Measurements from ENCODE around the gene NADSYN1.
A peak's percentile ranks its signal among the peaks of the same experiment; 100 is the strongest.

NADSYN1 gene

GRCh38 chr11:71433648-71434450 lies 19.2 kb upstream of the NADSYN1 start:
- no peak for DNase-seq

GRCh38 chr11:71434576-71435130 lies 18.4 kb upstream of the NADSYN1 start:
- no peak for DNase-seq

DNA sequence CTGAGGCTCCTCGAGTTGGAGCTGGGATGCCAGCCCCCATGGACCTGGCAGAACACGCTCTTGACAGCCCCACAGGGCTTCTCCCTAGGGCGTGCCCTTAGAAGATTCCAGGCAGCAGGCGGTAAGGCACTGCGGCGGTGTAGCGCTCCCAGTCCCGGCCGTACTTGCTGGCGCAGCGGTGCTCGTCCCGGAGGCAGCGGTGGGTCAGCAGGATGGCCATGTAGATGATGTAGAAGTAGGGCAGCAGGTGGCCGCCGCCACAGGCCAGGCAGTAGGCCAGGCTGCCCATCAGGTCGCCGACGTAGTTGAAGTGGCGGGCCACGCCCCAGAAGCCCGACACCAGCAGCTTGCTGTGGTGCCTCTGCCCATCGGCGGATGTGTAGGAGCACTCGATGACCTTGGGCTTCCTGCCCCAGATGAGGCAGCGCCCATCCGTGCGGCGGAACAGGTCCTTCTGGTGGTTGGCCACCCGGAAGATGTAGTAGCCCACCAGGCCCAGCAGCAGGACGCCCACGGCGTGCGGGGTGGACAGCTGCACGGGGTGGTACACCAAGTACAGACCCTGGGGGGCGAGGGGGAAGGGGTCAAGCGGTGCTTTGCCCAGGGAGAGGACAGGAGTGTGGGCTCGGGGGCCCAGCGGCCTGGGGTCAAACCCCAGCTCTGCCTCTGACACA lies 17.6 kb upstream of the NADSYN1 start:
- DNase-seq, result no peak

GRCh38 chr11:71436861-71437260 lies 16.1 kb upstream of the NADSYN1 start:
- no peak for DNase-seq

- no peak for DNase-seq
These were observed 15.6 kb upstream of the NADSYN1 start for GRCh38 chr11:71437399-71437798.

GRCh38 chr11:71437879-71438278 lies 15.1 kb upstream of the NADSYN1 start:
- DNase-seq, result no peak

GRCh38 chr11:71438650-71439049 lies 14.4 kb upstream of the NADSYN1 start:
- DNase-seq, result no peak

DNA sequence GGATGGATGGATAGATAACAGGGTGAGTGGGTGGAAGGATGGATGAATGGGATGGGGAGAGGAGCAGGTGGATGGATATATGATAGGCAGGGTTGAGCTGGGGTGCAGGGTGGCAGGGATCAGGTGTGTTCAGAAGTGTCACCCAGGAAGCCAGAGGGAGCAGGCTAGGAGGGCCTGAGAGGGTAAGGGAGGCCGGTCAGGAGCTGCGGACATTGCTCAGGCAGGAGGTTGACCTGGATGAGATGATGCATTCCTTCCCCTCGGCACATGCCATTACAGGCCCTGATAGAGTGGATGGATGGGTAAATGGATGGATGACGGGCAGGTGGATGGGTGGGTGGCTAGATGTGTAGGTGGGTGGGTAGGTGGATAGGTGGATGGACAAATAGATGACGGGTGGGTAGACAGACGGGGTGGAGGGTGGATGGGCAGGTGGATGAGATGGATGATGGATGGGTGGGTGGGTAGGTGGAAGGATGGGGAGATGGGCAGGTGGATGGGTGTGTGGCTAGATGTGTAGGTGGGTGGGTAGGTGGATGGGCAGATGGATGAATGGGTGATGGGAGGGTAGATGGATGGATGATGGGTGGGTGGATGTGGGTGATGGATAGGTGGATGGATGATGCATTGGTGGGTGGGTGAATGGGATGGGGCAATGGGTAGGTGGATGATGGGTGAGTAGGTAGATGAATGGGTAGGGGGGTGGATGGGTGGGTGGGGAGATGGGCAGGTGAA lies 12.8 kb upstream of the NADSYN1 start:
- no peak for DNase-seq

- DNase-seq, result no peak
These were observed 11.8 kb upstream of the NADSYN1 start for GRCh38 chr11:71441251-71441650.

DNA sequence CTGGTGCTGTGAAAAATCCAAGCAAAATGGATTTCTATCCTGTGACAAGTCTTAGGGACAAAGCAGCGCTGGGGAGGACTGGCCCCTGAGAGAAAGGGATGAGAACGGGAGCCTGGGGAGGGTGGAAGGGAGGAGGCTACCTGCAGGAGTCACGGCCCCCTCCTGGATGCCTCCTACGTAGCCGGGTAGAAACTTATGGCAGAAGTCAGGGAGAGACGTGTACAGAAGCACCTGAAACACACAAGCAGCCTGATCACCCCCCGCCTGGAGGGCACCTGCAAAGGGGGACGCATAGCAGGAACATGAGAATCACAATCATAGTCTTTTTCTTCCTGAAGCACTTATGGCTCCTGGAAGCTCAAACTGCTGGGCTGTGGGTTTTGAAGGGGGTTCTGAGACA lies 10.9 kb upstream of the NADSYN1 start:
- no peak for DNase-seq

- DNase-seq, result no peak
These were observed 10.1 kb upstream of the NADSYN1 start for GRCh38 chr11:71442880-71443279.

DNA sequence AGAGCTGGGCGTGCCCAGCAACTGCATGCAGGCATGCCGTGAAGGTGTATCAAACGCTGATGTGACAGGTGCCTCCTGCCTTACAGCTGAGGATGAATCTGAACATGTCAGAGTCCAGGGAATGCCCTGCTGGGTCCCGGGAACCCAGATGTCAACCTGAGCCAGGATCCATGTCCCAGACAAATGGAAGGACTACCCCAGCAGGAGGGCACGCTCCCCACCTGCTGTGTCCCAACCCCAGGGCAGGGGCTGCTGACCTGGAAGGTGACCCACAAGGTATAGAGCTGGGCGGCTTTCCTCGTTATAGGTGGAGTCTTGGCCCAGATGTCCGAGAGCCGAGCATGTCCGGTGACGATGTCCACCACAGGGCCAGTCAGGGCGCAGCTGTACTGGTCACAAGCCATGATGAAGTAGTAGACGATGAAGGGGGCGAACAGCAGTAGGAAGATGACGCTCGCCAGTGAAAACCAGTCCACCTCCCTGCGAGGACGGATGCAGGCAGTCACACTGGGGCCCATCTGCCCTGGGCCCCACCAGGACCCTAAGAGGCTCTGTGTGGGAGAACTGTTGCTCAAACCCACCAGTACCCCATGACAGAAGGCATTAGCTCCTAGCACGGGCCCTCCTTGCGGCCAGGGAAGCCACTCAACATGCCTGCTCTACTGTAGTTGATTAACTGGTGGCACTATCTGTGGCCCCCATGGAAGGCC lies 9.1 kb upstream of the NADSYN1 start:
- DNase-seq, result no peak

DNA sequence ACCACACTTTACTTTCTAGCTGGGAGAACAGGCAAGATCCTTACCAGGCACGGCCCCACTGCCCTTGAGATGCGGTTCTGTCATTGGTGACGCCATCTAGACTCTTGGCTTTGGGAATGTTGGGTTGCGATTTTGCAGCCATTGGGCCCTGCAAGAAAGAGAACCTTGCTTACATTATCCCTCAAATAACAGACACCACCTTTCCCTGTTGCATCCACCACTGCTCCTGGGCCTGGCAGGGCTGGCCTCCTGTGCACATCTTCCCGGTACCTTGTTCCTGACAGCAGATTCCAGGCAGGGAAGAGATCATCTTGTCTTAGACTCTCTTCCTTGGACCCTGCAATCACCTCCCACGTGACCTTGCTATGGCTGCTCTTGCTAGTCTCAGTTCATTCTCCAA lies 8.2 kb upstream of the NADSYN1 start:
- no peak for DNase-seq

DNA sequence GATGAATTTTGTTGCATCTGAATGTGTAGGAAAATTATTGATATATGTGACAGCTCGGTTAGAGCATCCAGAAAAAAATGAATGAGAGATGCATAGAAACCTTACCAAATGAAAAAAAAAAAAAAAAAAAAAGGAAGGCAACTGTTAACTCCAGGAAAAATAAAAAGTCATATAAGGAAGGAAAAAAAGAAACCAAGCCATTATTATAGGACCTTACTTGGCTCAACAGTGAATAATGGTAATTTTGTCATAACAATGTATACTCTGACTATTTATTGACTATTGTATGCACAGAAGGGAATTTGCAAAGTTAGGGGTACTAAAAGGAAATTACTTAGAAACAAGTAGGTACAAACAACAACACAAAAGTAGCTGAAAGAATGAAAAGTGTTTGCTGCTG lies 6.9 kb upstream of the NADSYN1 start:
- no peak for DNase-seq

DNA sequence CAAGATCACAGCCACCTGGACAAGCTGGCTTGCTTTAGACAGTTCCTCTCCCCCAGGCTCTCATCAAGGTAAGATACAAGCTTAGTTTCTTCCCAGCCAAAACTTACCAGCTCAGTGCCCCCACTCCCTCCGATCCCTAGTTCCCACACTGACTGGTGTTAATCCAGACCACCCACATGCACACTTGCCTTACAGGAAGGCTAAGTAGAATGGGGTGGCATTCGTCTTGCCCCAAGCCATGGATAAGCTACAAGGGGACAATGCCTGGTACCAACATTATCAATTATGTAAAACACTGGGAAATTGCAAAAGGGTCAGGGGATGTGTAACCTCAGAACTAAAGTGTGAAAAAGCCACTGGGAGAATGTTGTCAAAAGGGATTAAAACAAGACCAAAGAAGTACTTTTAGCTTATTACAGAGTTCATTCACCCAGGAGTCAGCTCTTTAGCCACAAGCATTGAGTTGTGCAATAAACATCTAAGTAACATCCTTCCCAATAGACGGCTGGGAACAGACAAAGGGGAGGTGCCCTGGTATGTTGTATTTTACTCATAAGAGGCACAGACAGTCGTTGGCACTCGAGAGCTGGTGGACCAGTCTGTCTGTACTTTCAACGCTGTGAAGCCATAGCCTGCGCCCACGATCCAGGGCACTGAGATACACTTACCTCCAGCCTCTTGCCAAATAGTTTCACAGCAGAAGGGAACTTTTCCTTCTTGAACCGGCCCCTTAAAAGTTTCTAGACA lies 5.9 kb upstream of the NADSYN1 start:
- peak; percentile 64 for DNase-seq

- peak; percentile 76 for DNase-seq
These were observed 5.2 kb upstream of the NADSYN1 start for GRCh38 chr11:71447791-71448256.

- peak; percentile 100 for DNase-seq
These were observed 4.5 kb upstream of the NADSYN1 start, which contains the start of gene DHCR7 for GRCh38 chr11:71448257-71449171. TSS of gene DHCR7 (minus strand) at chr11:71448393. CDS start at chr11:71444952, 3,441 bp downstream.

DNA sequence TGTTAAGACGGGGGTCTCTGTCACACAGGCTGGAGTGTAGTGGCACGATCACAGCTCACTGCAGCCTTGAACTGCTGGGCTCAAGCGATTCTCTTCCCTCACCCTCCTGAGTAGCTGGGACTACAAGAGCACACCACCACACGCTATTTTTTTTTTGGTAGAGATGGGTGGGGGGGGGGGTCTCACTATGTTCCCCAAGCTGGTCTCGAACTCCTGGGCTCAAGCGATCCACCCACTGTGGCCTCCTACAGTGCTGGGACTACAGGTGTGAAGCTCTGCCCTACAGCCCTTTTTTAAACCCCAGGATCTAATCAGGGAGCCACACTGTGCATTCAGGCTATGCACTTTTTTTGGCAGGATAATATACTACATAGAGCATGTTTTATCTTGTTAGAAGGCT lies 3.4 kb upstream of the NADSYN1 start:
- DNase-seq, result peak; percentile 44

- no peak for DNase-seq
These were observed 2.5 kb upstream of the NADSYN1 start for GRCh38 chr11:71450507-71450906.

- DNase-seq, result no peak
These were observed 2.1 kb upstream of the NADSYN1 start for GRCh38 chr11:71450939-71451338.
